Natural killer cell (primary cell): Measurements from ENCODE around the gene TMEM14C. TPM values are rescaled to one million over a fixed set of nuclear protein-coding genes. Genes with fewer than 3 reads are reported as not detected.
A peak's percentile ranks its signal among the peaks of the same experiment; 100 is the strongest.

Experiments
- ATAC-seq, 3 donors: fragments of 150-1000 bp in 2 of 3; fragments of 200-7000 bp in 1 of 3; cut with Tn5 transposase; 1 replicate in 1 of 3; 2 replicates in 2 of 3; pipeline ENCODE4 v1.10.0; 2021; ENCODE audit warnings: mild to moderate bottlenecking in 2 of 3, moderate library complexity in 2 of 3
- DNase-seq, 2 donors: peaks; one replicate each; pipeline versions ENCODE4 v3.0.0 to v3.0.0-alpha.2; 2013 to 2021; ENCODE audit warnings: mixed read lengths in 1 of 2
- H3K27ac ChIP-seq: one replicate; pipeline ENCODE4 v1.5.1; 2013; ENCODE audit warnings: mild to moderate bottlenecking, low read length
- H3K27me3 ChIP-seq: one replicate; pipeline ENCODE4 v1.6.1; 2013; ENCODE audit warnings: low read length; ENCODE audit not compliant: control insufficient read depth, insufficient read depth
- H3K36me3 ChIP-seq: one replicate; pipeline ENCODE4 v1.6.1; 2013; ENCODE audit warnings: low read length; ENCODE audit not compliant: control insufficient read depth, insufficient read depth
- H3K4me1 ChIP-seq: one replicate; pipeline ENCODE4 v1.6.1; 2013; ENCODE audit warnings: low read length; ENCODE audit not compliant: control insufficient read depth, insufficient read depth
- H3K4me3 ChIP-seq: one replicate; pipeline ENCODE4 v1.5.1; 2013; ENCODE audit warnings: low read length
- H3K9me3 ChIP-seq: one replicate; pipeline ENCODE4 v1.6.1; 2013; ENCODE audit warnings: low read length; ENCODE audit not compliant: control insufficient read depth, insufficient read depth
- H3K27ac Mint-ChIP-seq, 2 donors: one replicate each; pipeline ENCODE4 v1.8.0; 2022; ENCODE audit warnings: mild to moderate bottlenecking in 2 of 2, mixed read lengths in 2 of 2, moderate library complexity in 1 of 2
- H3K27me3 Mint-ChIP-seq, 2 donors: one replicate each; pipeline ENCODE4 v1.8.0; 2022; ENCODE audit warnings: low read depth in 2 of 2, mixed read lengths in 2 of 2
- H3K36me3 Mint-ChIP-seq: one replicate; pipeline ENCODE4 v1.8.0; 2022; ENCODE audit warnings: mixed read lengths
- H3K4me1 Mint-ChIP-seq, 2 donors: one replicate each; pipeline ENCODE4 v1.8.0; 2022; ENCODE audit warnings: mixed read lengths in 2 of 2
- H3K4me3 Mint-ChIP-seq: one replicate; pipeline ENCODE4 v1.8.0; 2022; ENCODE audit warnings: mild to moderate bottlenecking, moderate library complexity, mixed read lengths
- H3K9me3 Mint-ChIP-seq, 2 donors: one replicate each; pipeline ENCODE4 v1.8.0; 2022; ENCODE audit warnings: mixed read lengths in 2 of 2
- CTCF ChIP-seq: fragments of 200-600 bp; IDR thresholded peaks from one replicate; pipeline ENCODE4 v1.8.0; 2022; ENCODE audit warnings: antibody characterized with exemption
- WGBS: methylation state at CpG from one replicate; pipeline ENCODE4 v1.1.7; 2013; ENCODE audit warnings: missing lambda C conversion rate; ENCODE audit not compliant: insufficient coverage; 5-methylcytosine and 5-hydroxymethylcytosine counted together
- intact Hi-C: fragments of 100-400 bp; cut with micrococcal nuclease; formaldehyde crosslinking; loops from one replicate; pipeline ENCODE4 v1.14.2; 2022
- total RNA-seq, 4 donors: library from RNA; stranded (reverse); fragments of 120-200 nt in 1 of 4; gene quantifications; one replicate each; pipeline versions ENCODE4 v1.2.3 to v1.2.4, GENCODE V29; 2013 to 2022

Gene TMEM14C
- total RNA-seq = 10 to 100 TPM in 2 of 3 donors, 1 to 10 TPM in 1; 2.4 to 15.7 (median 14.3) TPM
- total RNA-seq (2013) = 23.0 TPM

DNA sequence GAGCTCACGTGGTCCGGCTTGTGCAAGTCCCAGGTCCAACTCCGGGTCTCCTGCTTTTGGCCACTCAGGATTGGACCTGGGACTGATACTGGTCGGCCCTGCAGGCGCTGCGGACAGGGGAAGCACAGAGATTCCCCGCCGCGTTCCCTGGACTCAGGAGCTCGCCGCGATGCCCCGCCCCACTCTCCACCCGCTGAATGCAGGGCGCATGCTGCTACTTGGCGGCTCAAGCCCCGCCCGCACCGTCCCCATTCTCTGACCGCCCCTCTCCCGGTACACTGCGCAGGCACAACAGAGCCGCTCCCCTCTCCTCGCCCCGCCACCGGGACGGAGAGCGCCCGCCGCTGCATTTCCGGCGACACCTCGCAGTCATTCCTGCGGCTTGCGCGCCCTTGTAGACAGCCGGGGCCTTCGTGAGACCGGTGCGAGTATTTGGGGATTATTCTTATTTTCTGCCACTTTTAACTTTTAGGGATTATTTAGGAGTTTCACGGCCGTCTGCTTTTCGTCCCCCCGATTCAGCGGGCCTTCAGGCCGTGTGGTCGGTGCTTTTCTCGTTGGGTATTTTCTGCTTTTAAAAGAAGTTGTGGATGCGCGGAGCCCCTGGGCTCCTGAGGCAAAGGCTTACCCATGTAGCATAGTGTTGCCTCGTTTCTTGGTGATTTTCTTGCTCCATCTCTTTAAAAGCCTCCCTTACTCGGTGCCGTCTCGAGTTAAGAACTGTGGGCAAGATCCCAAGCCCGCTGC, at the start of gene TMEM14C:
TSS of gene TMEM14C (plus strand) at position 251 of the 747 bp plus-strand sequence. CDS start 1,544 bp downstream, outside the sequence.
- 1% methylated on average over 55 of the region's 55 CpGs for WGBS
- intact Hi-C loops = no loop called here

DNA sequence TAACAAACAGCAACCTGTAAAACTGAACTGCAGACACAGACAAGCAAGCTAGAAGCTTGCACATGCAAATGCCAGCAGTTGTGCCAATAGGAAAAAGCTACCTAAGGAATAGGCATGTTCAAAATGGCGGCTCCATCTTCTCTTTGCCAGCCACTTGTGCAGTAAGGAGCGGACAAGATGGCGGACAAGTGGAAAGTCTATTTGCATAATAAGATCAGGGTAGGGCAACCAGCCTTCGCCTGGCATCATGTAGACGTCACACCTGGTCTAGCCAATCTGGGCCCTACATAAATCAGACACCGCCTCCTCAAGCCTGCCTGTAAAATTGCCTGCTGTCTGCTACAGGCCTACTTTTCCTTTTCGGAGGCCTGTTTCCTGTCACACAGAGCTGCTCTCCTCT, 46.5 kb upstream of the TMEM14C start:
- Histone ChIP-seq H3K27ac (no peak overlapping the region), H3K4me3 (no peak overlapping the region), H3K9me3 (no peaks in the 10 kb centered on the region), H3K36me3 (no peaks in the 10 kb centered on the region), H3K4me1 (no peaks in the 10 kb centered on the region), H3K27me3 (no peaks in the 10 kb centered on the region)
- no peak for TF ChIP-seq CTCF
- Mint-ChIP-seq H3K4me3 (no peak overlapping the region), H3K9me3 (no peaks in the 10 kb centered on the region), H3K36me3 (no peaks in the 10 kb centered on the region), H3K27ac (no peak overlapping the region), H3K4me1 (no peaks in the 10 kb centered on the region), H3K27me3 (peaks cover 3 to 5% of the 10 kb centered on the region in 2 donors)
- DNase-seq (no peak), ATAC-seq (no peak)
- intact Hi-C loops = no loop called here
- WGBS = 94% methylated on average over 7 of the region's 7 CpGs

More for the DNA sequence above, at the start of gene TMEM14C:
- peak within 1 kb of the TSS; percentile 46 for H3K4me3 ChIP-seq
- H3K9me3 ChIP-seq = no peaks in the 10 kb centered on the region
- ATAC-seq (peak; percentile 52 to 73 (median 61)), DNase-seq (peak; percentile 59 to 81)
- Mint-ChIP-seq H3K9me3 (no peaks in the 10 kb centered on the region), H3K4me1 (peaks cover 55 to 71% of the 10 kb centered on the region in 2 donors), H3K36me3 (no peaks in the 10 kb centered on the region), H3K27me3 (peaks cover 19 to 21% of the 10 kb centered on the region in 2 donors), H3K4me3 (peak within 1 kb of the TSS; percentile 90), H3K27ac (peak within 1 kb of the TSS; percentile 61 to 89)
- peaks cover 57% of the 10 kb centered on the region for H3K4me1 ChIP-seq
- no peak for TF ChIP-seq CTCF
- H3K27me3 ChIP-seq = peaks cover 10% of the 10 kb centered on the region
- H3K36me3 ChIP-seq = no peaks in the 10 kb centered on the region
- H3K27ac ChIP-seq = peak within 1 kb of the TSS; percentile 32

DNA sequence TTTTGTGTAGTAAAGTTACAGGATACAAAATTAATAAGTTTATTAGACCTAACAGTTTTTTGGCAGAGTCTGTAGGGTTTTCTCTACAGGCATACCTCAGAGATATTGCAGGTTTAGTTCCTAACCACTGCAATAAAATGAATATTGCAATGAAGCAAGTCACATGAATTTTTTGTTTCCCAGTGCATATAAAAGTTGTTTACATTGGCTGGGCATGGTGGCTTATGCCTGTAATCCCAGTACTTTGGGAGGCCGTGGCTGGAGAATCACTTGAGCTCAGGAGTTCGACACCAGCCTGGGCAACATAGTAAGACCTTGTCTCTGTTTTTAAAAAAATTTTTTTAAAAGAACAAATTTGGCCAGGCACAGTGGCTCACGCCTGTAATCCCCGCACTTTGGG, 44.4 kb upstream of the TMEM14C start:
- 90% methylated on average over 4 of the region's 4 CpGs for WGBS
- no peak overlapping the region for H3K4me3 Mint-ChIP-seq
- H3K36me3 Mint-ChIP-seq = no peaks in the 10 kb centered on the region
- H3K27ac Mint-ChIP-seq = no peak overlapping the region
- no peak for TF ChIP-seq CTCF
- no peak for ATAC-seq
- H3K9me3 Mint-ChIP-seq = no peaks in the 10 kb centered on the region
- peaks cover 6% of the 10 kb centered on the region for H3K4me1 ChIP-seq
- H3K4me3 ChIP-seq = no peak overlapping the region
- no peak overlapping the region for H3K27ac ChIP-seq
- H3K27me3 ChIP-seq = no peaks in the 10 kb centered on the region
- intact Hi-C loops = no loop called here
- H3K27me3 Mint-ChIP-seq = peaks cover 3 to 5% of the 10 kb centered on the region in 2 donors
- no peaks in the 10 kb centered on the region for H3K36me3 ChIP-seq
- peaks cover 12 to 14% of the 10 kb centered on the region in 2 donors for H3K4me1 Mint-ChIP-seq
- H3K9me3 ChIP-seq = no peaks in the 10 kb centered on the region
- no peak for DNase-seq
